A673 (cell line): Measurements from ENCODE around the gene SATL1. TPM values are rescaled to one million over a fixed set of nuclear protein-coding genes. Genes with fewer than 3 reads are reported as not detected.
"Not testable (repeated sequence)": the region's sequence is repeated elsewhere in the genome, so short reads cannot be mapped to it uniquely, and the experiment has no call there.

ENCODE experiments used
- BruUV-seq: library from RNA; stranded (reverse); fragments of 400-500 nt; replicated peaks from 2 replicates; lab custom pipeline; 2021; lab: Mats Ljungman, UMichigan
- CTCF ChIA-PET: fragments of 300-600 bp; sonication (Branson Sonifier 250); formaldehyde crosslinking; loops from one replicate; lab custom pipeline; 2022; ENCODE audit warnings: antibody characterized with exemption; lab: Charles Lee
- POLR2A ChIA-PET: fragments of 300-600 bp; sonication (Branson Sonifier 250); formaldehyde crosslinking; loops from one replicate; lab custom pipeline; 2022; ENCODE audit warnings: antibody characterized with exemption; ENCODE audit not compliant: low non-redundant PET; lab: Charles Lee
- DNase-seq: peaks from one replicate; pipeline ENCODE4 v3.0.0-alpha.2; 2015; ENCODE audit warnings: low spot score
- H3K27ac ChIP-seq: fragments of 200-600 bp; sonication (generic); 2 replicates; pipeline ENCODE4 v1.5.1; 2016; ENCODE audit warnings: mixed run types, low read depth, mild to moderate bottlenecking, mixed read lengths, antibody characterized with exemption, low read length; ENCODE audit not compliant: poor library complexity, severe bottlenecking
- H3K27me3 ChIP-seq: fragments of 200-600 bp; sonication (generic); replicated peaks from 2 replicates; pipeline ENCODE4 v1.6.1; 2017; ENCODE audit warnings: mixed run types, low read depth, mild to moderate bottlenecking, mixed read lengths, antibody characterized with exemption, low read length; ENCODE audit not compliant: insufficient read depth, poor library complexity
- H3K36me3 ChIP-seq: fragments of 200-600 bp; sonication (generic); 2 replicates; pipeline ENCODE4 v1.6.1; 2016; ENCODE audit warnings: mixed run types, mild to moderate bottlenecking, mixed read lengths, antibody characterized with exemption, low read length; ENCODE audit not compliant: insufficient read depth, poor library complexity, severe bottlenecking
- H3K4me1 ChIP-seq: fragments of 200-600 bp; sonication (generic); 2 replicates; pipeline ENCODE4 v1.6.1; 2017; ENCODE audit warnings: mixed run types, mild to moderate bottlenecking, mixed read lengths, antibody characterized with exemption, low read length; ENCODE audit not compliant: insufficient read depth, poor library complexity, severe bottlenecking
- H3K4me3 ChIP-seq: fragments of 200-600 bp; sonication (generic); 2 replicates; pipeline ENCODE4 v1.5.1; 2016; ENCODE audit warnings: low read depth, mixed run types, mild to moderate bottlenecking, mixed read lengths, low read length; ENCODE audit not compliant: poor library complexity, severe bottlenecking
- H3K9me3 ChIP-seq: fragments of 200-600 bp; sonication (generic); 2 replicates; pipeline ENCODE4 v1.6.1; 2016; ENCODE audit warnings: mixed run types, low read depth, mild to moderate bottlenecking, mixed read lengths, antibody characterized with exemption, low read length; ENCODE audit not compliant: poor library complexity, severe bottlenecking
- EZH2 ChIP-seq: fragments of 200-600 bp; sonication (generic); IDR thresholded peaks from 2 replicates; pipeline ENCODE4 v1.6.1; 2017; ENCODE audit warnings: borderline replicate concordance, low read depth, mild to moderate bottlenecking, mixed read lengths, antibody characterized with exemption, low read length; ENCODE audit not compliant: poor library complexity, severe bottlenecking
- intact Hi-C: fragments of 100-400 bp; cut with micrococcal nuclease; formaldehyde crosslinking; loops from one replicate; pipeline ENCODE4 v1.10.0; 2022; ENCODE audit not compliant: unreplicated experiment
- total RNA-seq: library from RNA; stranded (reverse); gene quantifications from 2 replicates; pipeline ENCODE4 v1.2.3, GENCODE V29; 2021
- TF ChIP-seq, protein P1 (sequence below): fragments of 300-800, 200-600 bp; sonication (generic); conservative IDR thresholded peaks from 2 replicates; pipeline ENCODE4 v1.5.1; 2017; ENCODE audit warnings: low read depth, mild to moderate bottlenecking, antibody characterized with exemption, low read length, moderate library complexity, mixed read lengths

SATL1 gene
- total RNA-seq, 1 experiment from 2014 or later: 0.13 TPM

DNA sequence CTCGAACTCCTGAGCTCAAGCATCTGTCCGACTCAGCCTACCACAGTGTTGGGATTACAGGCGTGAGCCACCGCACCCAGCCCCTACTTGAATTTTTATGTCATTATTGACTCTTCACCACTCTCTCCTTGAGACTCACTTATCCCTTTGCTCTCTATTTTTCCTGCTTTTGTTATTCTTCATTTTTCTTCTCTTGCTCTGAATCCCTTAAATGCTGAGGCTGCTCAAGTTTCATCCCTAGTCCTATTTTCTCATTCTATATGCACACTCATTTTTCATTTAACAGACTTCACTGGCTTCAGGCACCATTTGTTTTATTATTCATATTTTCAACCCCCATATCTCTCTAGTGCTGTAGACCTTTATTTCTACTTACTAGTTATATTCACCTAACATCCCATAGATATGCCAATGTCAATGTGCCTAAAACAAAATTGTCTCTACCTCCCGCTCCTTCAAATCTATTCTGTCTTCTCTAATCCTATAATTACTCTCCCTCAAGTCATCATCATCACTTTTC lies 154.2 kb downstream of the SATL1 start:
- Histone ChIP-seq H3K36me3 (no peaks in the 10 kb centered on the region), H3K4me3 (no peak overlapping the region), H3K27ac (no peak overlapping the region), H3K4me1 (no peaks in the 10 kb centered on the region), H3K27me3 (no peaks in the 10 kb centered on the region), H3K9me3 (no peaks in the 10 kb centered on the region)
- ChIA-PET CTCF (no interaction called here), POLR2A (no interaction called here)
- no peak for TF ChIP-seq EZH2
- TF ChIP-seq, protein P1, sequence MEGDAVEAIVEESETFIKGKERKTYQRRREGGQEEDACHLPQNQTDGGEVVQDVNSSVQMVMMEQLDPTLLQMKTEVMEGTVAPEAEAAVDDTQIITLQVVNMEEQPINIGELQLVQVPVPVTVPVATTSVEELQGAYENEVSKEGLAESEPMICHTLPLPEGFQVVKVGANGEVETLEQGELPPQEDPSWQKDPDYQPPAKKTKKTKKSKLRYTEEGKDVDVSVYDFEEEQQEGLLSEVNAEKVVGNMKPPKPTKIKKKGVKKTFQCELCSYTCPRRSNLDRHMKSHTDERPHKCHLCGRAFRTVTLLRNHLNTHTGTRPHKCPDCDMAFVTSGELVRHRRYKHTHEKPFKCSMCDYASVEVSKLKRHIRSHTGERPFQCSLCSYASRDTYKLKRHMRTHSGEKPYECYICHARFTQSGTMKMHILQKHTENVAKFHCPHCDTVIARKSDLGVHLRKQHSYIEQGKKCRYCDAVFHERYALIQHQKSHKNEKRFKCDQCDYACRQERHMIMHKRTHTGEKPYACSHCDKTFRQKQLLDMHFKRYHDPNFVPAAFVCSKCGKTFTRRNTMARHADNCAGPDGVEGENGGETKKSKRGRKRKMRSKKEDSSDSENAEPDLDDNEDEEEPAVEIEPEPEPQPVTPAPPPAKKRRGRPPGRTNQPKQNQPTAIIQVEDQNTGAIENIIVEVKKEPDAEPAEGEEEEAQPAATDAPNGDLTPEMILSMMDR: no peak
- intact Hi-C loops: no loop called here
- no peak for DNase-seq
- no TSS peak for BruUV-seq

GRCh38 chrX:85084770-85085393 lies 158.7 kb downstream of the SATL1 start:
- DNase-seq: peak; percentile 40
- POLR2A ChIA-PET: no interaction called here

DNA sequence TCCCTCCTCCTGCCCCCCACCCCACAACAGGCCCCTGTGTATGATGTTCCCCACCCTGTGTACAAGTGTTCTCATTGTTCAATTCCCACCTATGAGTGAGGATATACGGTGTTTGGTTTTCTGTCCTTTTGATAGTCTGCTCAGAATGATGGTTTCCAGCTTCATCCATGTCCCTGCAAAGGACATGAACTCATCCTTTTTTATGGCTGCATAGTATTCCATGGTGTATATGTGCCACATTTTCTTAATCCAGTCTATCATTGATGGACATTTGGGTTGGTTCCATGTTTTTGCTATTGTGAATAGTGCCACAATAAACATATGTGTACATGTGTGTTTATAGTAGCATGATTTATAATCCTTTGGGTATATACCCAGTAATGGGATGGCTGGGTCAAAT lies 166.3 kb downstream of the SATL1 start:
- POLR2A ChIA-PET, DNase-seq, H3K27ac ChIP-seq, intact Hi-C loops, BruUV-seq, H3K36me3 ChIP-seq, H3K4me3 ChIP-seq, H3K9me3 ChIP-seq, H3K4me1 ChIP-seq, H3K27me3 ChIP-seq, CTCF ChIA-PET: not testable (repeated sequence)

More at GRCh38 chrX:85084770-85085393, 158.7 kb downstream of the SATL1 start:
- no peaks in the 10 kb centered on the region for H3K9me3 ChIP-seq
- no peak overlapping the region for H3K4me3 ChIP-seq
- no peak overlapping the region for H3K27ac ChIP-seq
- no peaks in the 10 kb centered on the region for H3K36me3 ChIP-seq
- H3K27me3 ChIP-seq: no peaks in the 10 kb centered on the region
- CTCF ChIA-PET: no interaction called here
- H3K4me1 ChIP-seq: no peaks in the 10 kb centered on the region
- intact Hi-C loops: no loop called here
- BruUV-seq: no TSS peak
- TF ChIP-seq, protein P1: peak; percentile 84
- no peak for TF ChIP-seq EZH2
